SK-N-MC (cell line): Measurements from ENCODE around the gene ARHGAP30.

Source experiments
- DNase-seq: peaks from one replicate; pipeline ENCODE4 v3.0.0-alpha.2; 2011; ENCODE audit warnings: low read depth, low spot score
- H3K27ac ChIP-seq: fragments of 200-600 bp; sonication (generic); 2 replicates; pipeline ENCODE4 v1.5.1; 2016; ENCODE audit warnings: mixed run types
- H3K36me3 ChIP-seq: fragments of 200-600 bp; sonication (generic); 2 replicates; pipeline ENCODE4 v1.6.1; 2017; ENCODE audit warnings: antibody characterized with exemption, low read length, mixed read lengths; ENCODE audit not compliant: insufficient read depth
- H3K4me3 ChIP-seq: fragments of 200-600 bp; sonication (generic); 2 replicates; pipeline ENCODE4 v1.5.1; 2016
- H3K9ac ChIP-seq: fragments of 200-600 bp; sonication (generic); 2 replicates; pipeline ENCODE4 v1.8.0; 2017; ENCODE audit warnings: mixed run types, mixed read lengths; ENCODE audit not compliant: insufficient read length
- H3K9me3 ChIP-seq: fragments of 200-600 bp; sonication (generic); 2 replicates; pipeline ENCODE4 v1.6.1; 2017; ENCODE audit warnings: low read depth, mild to moderate bottlenecking, antibody characterized with exemption, low read length, moderate library complexity, mixed read lengths
- EZH2 ChIP-seq: fragments of 200-600 bp; sonication (generic); IDR thresholded peaks from one replicate; pipeline ENCODE4 v1.6.1; 2017; ENCODE audit warnings: antibody characterized with exemption
- FOXP2 ChIP-seq: optimal IDR thresholded peaks from 2 replicates; pipeline ENCODE3; 2011; ENCODE audit warnings: mild to moderate bottlenecking, moderate library complexity; ENCODE audit not compliant: insufficient read depth; ENCODE audit errors: extremely low read length, control extremely low read depth
- POLR2AphosphoS5 ChIP-seq: IDR thresholded peaks from 2 replicates; pipeline ENCODE4 v1.6.1; 2012; ENCODE audit warnings: mild to moderate bottlenecking, low read depth, low read length, borderline replicate concordance

The ARHGAP30 gene

GRCh38 chr1:161000736-161001480 lies 68.8 kb downstream of the ARHGAP30 start:
- Histone ChIP-seq H3K36me3 (no peaks in the 10 kb centered on the region), H3K4me3 (no peak overlapping the region), H3K27ac (peak overlapping the region; percentile 48; the same call in 1 of the 2 replicates), H3K9ac (no peak overlapping the region), H3K9me3 (no peaks in the 10 kb centered on the region)
- TF ChIP-seq EZH2, result no peak
- no peak for TF ChIP-seq POLR2AphosphoS5
- TF ChIP-seq FOXP2, result no peak
- no peak for DNase-seq

DNA sequence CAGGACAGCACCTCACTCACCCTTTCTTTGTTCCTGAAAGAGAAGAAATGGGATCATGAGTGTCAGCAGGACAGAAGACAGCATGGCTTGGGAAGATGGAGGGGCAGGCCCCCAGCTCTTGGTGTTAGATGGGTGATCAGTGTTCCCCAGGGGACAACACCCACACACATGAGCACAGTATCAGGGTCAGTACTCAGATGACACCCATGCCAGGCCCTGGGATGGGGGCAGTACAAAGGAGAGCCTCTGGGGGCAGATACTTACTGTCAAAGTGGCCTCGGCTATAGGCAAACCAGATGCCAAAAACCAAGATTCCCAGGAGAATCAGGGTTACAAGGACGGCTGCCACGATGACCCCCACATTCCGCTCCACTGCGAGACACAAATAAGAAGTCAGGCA lies 70.3 kb downstream of the ARHGAP30 start:
- H3K36me3 ChIP-seq, result no peaks in the 10 kb centered on the region
- no peak for DNase-seq
- no peak overlapping the region for H3K4me3 ChIP-seq
- H3K9ac ChIP-seq, result no peak overlapping the region
- TF ChIP-seq FOXP2 (no peak), POLR2AphosphoS5 (no peak), EZH2 (no peak)
- no peak overlapping the region for H3K27ac ChIP-seq
- no peaks in the 10 kb centered on the region for H3K9me3 ChIP-seq

- Histone ChIP-seq H3K9me3 (no peaks in the 10 kb centered on the region), H3K36me3 (no peaks in the 10 kb centered on the region), H3K9ac (no peak overlapping the region), H3K27ac (no peak overlapping the region), H3K4me3 (no peak overlapping the region)
- no peak for DNase-seq
- TF ChIP-seq POLR2AphosphoS5 (no peak), EZH2 (no peak), FOXP2 (no peak)
Measured at GRCh38 chr1:160997323-160998038, 72.2 kb downstream of the ARHGAP30 start.
